Epithelial cell of esophagus (primary cell): Measurements from ENCODE around the gene PLXNA2.

ENCODE experiments used
- DNase-seq: peaks from one replicate; pipeline ENCODE4 v3.0.0; 2010; ENCODE audit warnings: low read depth
- H3K4me3 ChIP-seq: 2 replicates; pipeline ENCODE4 v1.5.1; 2011; ENCODE audit warnings: mild to moderate bottlenecking, low read length, control low read depth
- CTCF ChIP-seq: IDR thresholded peaks from 2 replicates; pipeline ENCODE4 v1.5.1; 2011; ENCODE audit warnings: low read depth, mild to moderate bottlenecking, low read length, control low read depth, inconsistent platforms; ENCODE audit not compliant: insufficient read depth; ENCODE audit errors: missing control alignments

PLXNA2 gene

GRCh38 chr1:208209896-208210589 is 34.1 kb downstream of the PLXNA2 start:
- DNase-seq = no peak
- H3K4me3 ChIP-seq = no peak overlapping the region
- no peak for TF ChIP-seq CTCF

GRCh38 chr1:208209286-208209685 is 34.9 kb downstream of the PLXNA2 start:
- no peak for TF ChIP-seq CTCF
- no peak overlapping the region for H3K4me3 ChIP-seq
- peak; percentile 78 for DNase-seq

- H3K4me3 ChIP-seq = no peak overlapping the region
- no peak for TF ChIP-seq CTCF
Observed at GRCh38 chr1:208208132-208208487, 36.1 kb downstream of the PLXNA2 start.

GRCh38 chr1:208207388-208208131 is 36.6 kb downstream of the PLXNA2 start:
- DNase-seq = peak; percentile 97
- TF ChIP-seq CTCF = no peak
- no peak overlapping the region for H3K4me3 ChIP-seq

More at GRCh38 chr1:208208132-208208487, 36.1 kb downstream of the PLXNA2 start:
- DNase-seq = peak; percentile 67

- no peak for TF ChIP-seq CTCF
- H3K4me3 ChIP-seq = no peak overlapping the region
- no peak for DNase-seq
Observed at GRCh38 chr1:208206092-208206698, 38.0 kb downstream of the PLXNA2 start.

GRCh38 chr1:208205216-208206013 is 38.8 kb downstream of the PLXNA2 start:
- no peak for DNase-seq
- no peak for TF ChIP-seq CTCF
- H3K4me3 ChIP-seq = no peak overlapping the region
